Measurements from ENCODE around the gene COL4A1.

COL4A1 gene

GRCh38 chr13:110293037-110293436, 13.9 kb downstream of the COL4A1 start:
- TF ChIP-seq TCF12 (IDR thresholded peaks at IDR 0.05; ENCODE audit: low read depth) (no peak), YY1 (IDR thresholded peaks at IDR 0.05; ENCODE audit: low read depth) (no peak), RAD21 (IDR thresholded peaks at IDR 0.05; ENCODE audit: low read depth) (no peak), TEAD4 (IDR thresholded peaks at IDR 0.05) (no peak), NFIC (IDR thresholded peaks at IDR 0.05) (no peak)
- TF ChIP-seq, protein P1, sequence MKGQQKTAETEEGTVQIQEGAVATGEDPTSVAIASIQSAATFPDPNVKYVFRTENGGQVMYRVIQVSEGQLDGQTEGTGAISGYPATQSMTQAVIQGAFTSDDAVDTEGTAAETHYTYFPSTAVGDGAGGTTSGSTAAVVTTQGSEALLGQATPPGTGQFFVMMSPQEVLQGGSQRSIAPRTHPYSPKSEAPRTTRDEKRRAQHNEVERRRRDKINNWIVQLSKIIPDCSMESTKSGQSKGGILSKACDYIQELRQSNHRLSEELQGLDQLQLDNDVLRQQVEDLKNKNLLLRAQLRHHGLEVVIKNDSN (IDR thresholded peaks at IDR 0.05): no peak
- TF ChIP-seq, protein P2, sequence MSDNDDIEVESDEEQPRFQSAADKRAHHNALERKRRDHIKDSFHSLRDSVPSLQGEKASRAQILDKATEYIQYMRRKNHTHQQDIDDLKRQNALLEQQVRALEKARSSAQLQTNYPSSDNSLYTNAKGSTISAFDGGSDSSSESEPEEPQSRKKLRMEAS (IDR thresholded peaks at IDR 0.05): no peak

GRCh38 chr13:110291286-110291685, 15.7 kb downstream of the COL4A1 start:
- TF ChIP-seq FOXM1 (IDR thresholded peaks at IDR 0.05; ENCODE audit: borderline replicate concordance, low read depth) (no peak), YY1 (IDR thresholded peaks at IDR 0.05; ENCODE audit: low read depth) (no peak), ZBTB7A (IDR thresholded peaks at IDR 0.05; ENCODE audit: low read depth) (no peak), EGR1 (IDR thresholded peaks at IDR 0.05) (no peak), EP300 (IDR thresholded peaks at IDR 0.05; ENCODE audit: borderline replicate concordance) (no peak), RAD21 (IDR thresholded peaks at IDR 0.05; ENCODE audit: low read depth) (no peak), TCF12 (IDR thresholded peaks at IDR 0.05; ENCODE audit: low read depth) (no peak), TAF1 (IDR thresholded peaks at IDR 0.05; ENCODE audit: low read depth) (no peak)
- TF ChIP-seq, protein P3, sequence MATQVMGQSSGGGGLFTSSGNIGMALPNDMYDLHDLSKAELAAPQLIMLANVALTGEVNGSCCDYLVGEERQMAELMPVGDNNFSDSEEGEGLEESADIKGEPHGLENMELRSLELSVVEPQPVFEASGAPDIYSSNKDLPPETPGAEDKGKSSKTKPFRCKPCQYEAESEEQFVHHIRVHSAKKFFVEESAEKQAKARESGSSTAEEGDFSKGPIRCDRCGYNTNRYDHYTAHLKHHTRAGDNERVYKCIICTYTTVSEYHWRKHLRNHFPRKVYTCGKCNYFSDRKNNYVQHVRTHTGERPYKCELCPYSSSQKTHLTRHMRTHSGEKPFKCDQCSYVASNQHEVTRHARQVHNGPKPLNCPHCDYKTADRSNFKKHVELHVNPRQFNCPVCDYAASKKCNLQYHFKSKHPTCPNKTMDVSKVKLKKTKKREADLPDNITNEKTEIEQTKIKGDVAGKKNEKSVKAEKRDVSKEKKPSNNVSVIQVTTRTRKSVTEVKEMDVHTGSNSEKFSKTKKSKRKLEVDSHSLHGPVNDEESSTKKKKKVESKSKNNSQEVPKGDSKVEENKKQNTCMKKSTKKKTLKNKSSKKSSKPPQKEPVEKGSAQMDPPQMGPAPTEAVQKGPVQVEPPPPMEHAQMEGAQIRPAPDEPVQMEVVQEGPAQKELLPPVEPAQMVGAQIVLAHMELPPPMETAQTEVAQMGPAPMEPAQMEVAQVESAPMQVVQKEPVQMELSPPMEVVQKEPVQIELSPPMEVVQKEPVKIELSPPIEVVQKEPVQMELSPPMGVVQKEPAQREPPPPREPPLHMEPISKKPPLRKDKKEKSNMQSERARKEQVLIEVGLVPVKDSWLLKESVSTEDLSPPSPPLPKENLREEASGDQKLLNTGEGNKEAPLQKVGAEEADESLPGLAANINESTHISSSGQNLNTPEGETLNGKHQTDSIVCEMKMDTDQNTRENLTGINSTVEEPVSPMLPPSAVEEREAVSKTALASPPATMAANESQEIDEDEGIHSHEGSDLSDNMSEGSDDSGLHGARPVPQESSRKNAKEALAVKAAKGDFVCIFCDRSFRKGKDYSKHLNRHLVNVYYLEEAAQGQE (IDR thresholded peaks at IDR 0.05; ENCODE audit: low read depth): no peak

DNA sequence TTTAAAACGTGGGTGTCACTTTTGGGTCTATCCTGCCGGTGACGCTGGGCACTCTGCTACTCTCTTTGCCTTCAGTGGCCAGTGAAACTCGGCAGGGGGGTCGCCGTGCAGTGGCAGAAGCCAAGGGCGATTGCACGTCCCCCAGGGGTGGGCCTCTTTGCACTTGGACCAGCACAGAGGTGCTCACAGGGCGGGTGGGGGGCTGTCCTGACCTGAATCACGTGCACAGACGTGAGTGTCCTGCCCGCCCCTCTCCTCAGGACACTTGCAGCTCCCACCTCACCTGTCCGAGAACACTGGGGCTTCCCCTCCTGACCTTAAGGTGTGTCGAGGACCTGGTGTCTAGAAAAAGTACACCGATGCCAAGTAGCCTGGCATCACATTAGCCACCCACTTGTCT, 16.1 kb downstream of the COL4A1 start:
- TF ChIP-seq, protein P2 (IDR thresholded peaks at IDR 0.05): no peak
- TF ChIP-seq CEBPB (IDR thresholded peaks at IDR 0.05): no peak
- no peak for TF ChIP-seq TEAD4 (IDR thresholded peaks at IDR 0.05)
- no peak for TF ChIP-seq NFIC (IDR thresholded peaks at IDR 0.05)
- TF ChIP-seq, protein P1 (IDR thresholded peaks at IDR 0.05): no peak
- no peak for TF ChIP-seq RAD21 (IDR thresholded peaks at IDR 0.05; ENCODE audit: low read depth)
- no peak for TF ChIP-seq EP300 (IDR thresholded peaks at IDR 0.05; ENCODE audit: borderline replicate concordance)
- no peak for TF ChIP-seq EGR1 (IDR thresholded peaks at IDR 0.05)
- TF ChIP-seq TAF1 (IDR thresholded peaks at IDR 0.05; ENCODE audit: low read depth): no peak
- TF ChIP-seq YY1 (IDR thresholded peaks at IDR 0.05; ENCODE audit: low read depth): no peak
- no peak for TF ChIP-seq TCF12 (IDR thresholded peaks at IDR 0.05; ENCODE audit: low read depth)
- TF ChIP-seq ZBTB7A (IDR thresholded peaks at IDR 0.05; ENCODE audit: low read depth): no peak
- TF ChIP-seq, protein P3 (IDR thresholded peaks at IDR 0.05; ENCODE audit: low read depth): no peak
- TF ChIP-seq CREB1 (IDR thresholded peaks at IDR 0.05; ENCODE audit: low read depth): no peak
- TF ChIP-seq FOXM1 (IDR thresholded peaks at IDR 0.05; ENCODE audit: borderline replicate concordance, low read depth): no peak

GRCh38 chr13:110290153-110290552, 16.8 kb downstream of the COL4A1 start:
- TF ChIP-seq CEBPB (IDR thresholded peaks at IDR 0.05) (no peak), YY1 (IDR thresholded peaks at IDR 0.05; ENCODE audit: low read depth) (no peak), CREB1 (IDR thresholded peaks at IDR 0.05; ENCODE audit: low read depth) (no peak), NFIC (IDR thresholded peaks at IDR 0.05) (no peak), TEAD4 (IDR thresholded peaks at IDR 0.05) (no peak), EGR1 (IDR thresholded peaks at IDR 0.05) (no peak), FOXM1 (IDR thresholded peaks at IDR 0.05; ENCODE audit: borderline replicate concordance, low read depth) (no peak), EP300 (IDR thresholded peaks at IDR 0.05; ENCODE audit: borderline replicate concordance) (no peak), TCF12 (IDR thresholded peaks at IDR 0.05; ENCODE audit: low read depth) (no peak), RAD21 (IDR thresholded peaks at IDR 0.05; ENCODE audit: low read depth) (no peak), TAF1 (IDR thresholded peaks at IDR 0.05; ENCODE audit: low read depth) (no peak), ZBTB7A (IDR thresholded peaks at IDR 0.05; ENCODE audit: low read depth) (no peak)
- TF ChIP-seq, protein P3 (IDR thresholded peaks at IDR 0.05; ENCODE audit: low read depth): no peak
- TF ChIP-seq, protein P1 (IDR thresholded peaks at IDR 0.05): no peak
- TF ChIP-seq, protein P2 (IDR thresholded peaks at IDR 0.05): no peak

All from Ishikawa (cell line).